Activated naive CD8-positive, alpha-beta T cell treated with anti-CD3 and anti-CD28 coated beads, Interleukin-2, amount 50 U/mL, for 24 hours (primary cell): ENCODE data around the gene GRIN1.
A peak's percentile ranks its signal among the peaks of the same experiment; 100 is the strongest.
"Not testable (repeated sequence)": the region's sequence is repeated elsewhere in the genome, so short reads cannot be mapped to it uniquely, and the experiment has no call there.

ENCODE experiments used
- ATAC-seq: fragments of 150-1000 bp; cut with Tn5 transposase; one replicate; pipeline ENCODE4 v1.10.0; 2021
- DNase-seq: peaks from one replicate; pipeline ENCODE4 v3.0.0; 2021
- H3K27ac Mint-ChIP-seq: one replicate; pipeline ENCODE4 v1.8.0; 2021; ENCODE audit warnings: mild to moderate bottlenecking, mixed read lengths
- H3K27me3 Mint-ChIP-seq: one replicate; pipeline ENCODE4 v1.8.0; 2021; ENCODE audit warnings: mixed read lengths
- H3K36me3 Mint-ChIP-seq: one replicate; pipeline ENCODE4 v1.8.0; 2021; ENCODE audit warnings: low read depth, mixed read lengths
- H3K4me1 Mint-ChIP-seq: one replicate; pipeline ENCODE4 v1.8.0; 2021; ENCODE audit warnings: mixed read lengths
- H3K4me3 Mint-ChIP-seq: one replicate; pipeline ENCODE4 v1.8.0; 2021; ENCODE audit warnings: mild to moderate bottlenecking, moderate library complexity, mixed read lengths
- H3K9me3 Mint-ChIP-seq: one replicate; pipeline ENCODE4 v1.8.0; 2021; ENCODE audit warnings: mixed read lengths

GRIN1 gene

GRCh38 chr9:137130176-137130755, 8.7 kb upstream of the GRIN1 start:
- Mint-ChIP-seq H3K27me3 (peaks cover 16% of the 10 kb centered on the region), H3K27ac (peak overlapping the region; percentile 76), H3K4me3 (peak overlapping the region; percentile 80), H3K36me3 (peaks cover 12% of the 10 kb centered on the region), H3K4me1 (peaks cover 25% of the 10 kb centered on the region), H3K9me3 (no peaks in the 10 kb centered on the region)
- peak; percentile 4 for ATAC-seq
- DNase-seq, result no peak

GRCh38 chr9:137134191-137134590, 4.8 kb upstream of the GRIN1 start:
- H3K4me3 Mint-ChIP-seq, result no peak overlapping the region
- peaks cover 43% of the 10 kb centered on the region for H3K27me3 Mint-ChIP-seq
- DNase-seq (no peak), ATAC-seq (no peak)
- no peaks in the 10 kb centered on the region for H3K36me3 Mint-ChIP-seq
- H3K27ac Mint-ChIP-seq, result no peak overlapping the region
- peaks cover 8% of the 10 kb centered on the region for H3K4me1 Mint-ChIP-seq
- H3K9me3 Mint-ChIP-seq, result no peaks in the 10 kb centered on the region

DNA sequence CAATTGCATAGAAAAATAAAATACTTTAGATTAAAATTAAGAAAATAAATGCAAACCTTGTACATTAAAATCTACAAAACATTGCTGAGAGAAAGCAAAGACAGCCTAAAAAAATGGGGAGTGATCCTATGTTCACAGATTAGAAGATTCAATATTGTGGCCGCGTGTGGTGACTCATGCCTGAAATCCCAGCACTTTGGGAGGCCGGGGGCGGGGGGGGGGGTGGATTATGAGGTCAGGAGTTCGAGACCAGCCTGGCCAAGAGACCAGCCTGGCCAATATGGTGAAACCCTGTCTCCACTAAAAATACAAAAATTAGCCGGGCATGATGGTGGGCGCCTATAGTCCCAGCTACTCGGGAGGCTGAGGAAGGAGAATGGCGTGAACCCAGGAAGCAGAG, 3.8 kb upstream of the GRIN1 start:
- peaks cover 50% of the 10 kb centered on the region for H3K27me3 Mint-ChIP-seq
- not testable (repeated sequence) for H3K27ac Mint-ChIP-seq, ATAC-seq, H3K36me3 Mint-ChIP-seq, DNase-seq, H3K4me1 Mint-ChIP-seq, H3K9me3 Mint-ChIP-seq, H3K4me3 Mint-ChIP-seq

DNA sequence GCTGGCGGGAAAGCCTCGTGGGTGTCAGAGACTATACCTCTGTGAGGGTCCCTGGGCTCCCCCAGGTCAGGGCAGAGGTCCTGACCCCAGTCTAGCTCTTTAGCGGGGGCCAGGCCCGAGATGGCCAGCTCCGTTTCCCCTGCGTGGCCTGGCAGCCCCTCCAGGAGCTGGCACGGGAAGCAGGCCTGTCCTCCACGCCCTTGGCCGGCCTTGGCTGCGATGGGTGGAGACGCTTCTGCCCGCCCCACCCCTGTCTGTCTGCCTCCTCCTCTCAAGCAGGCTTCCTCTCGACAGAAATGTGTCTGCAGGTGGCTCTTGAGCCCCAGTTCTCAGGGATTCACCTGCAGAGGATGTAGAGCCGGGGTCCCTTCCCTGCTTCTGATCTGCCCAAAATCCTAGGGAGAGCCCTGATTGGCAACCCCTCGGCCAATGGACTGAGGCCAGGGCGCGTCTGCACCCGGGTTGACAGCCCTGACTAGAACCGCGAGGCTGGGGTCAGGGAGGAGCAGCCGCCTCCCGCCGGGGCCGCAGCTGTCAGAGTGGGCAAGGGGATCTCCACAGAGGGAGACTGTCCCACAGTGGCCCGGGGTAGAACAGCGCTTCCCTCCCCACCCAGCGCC, 2.6 kb upstream of the GRIN1 start:
- DNase-seq, result no peak
- Mint-ChIP-seq H3K36me3 (no peaks in the 10 kb centered on the region), H3K4me3 (no peak overlapping the region), H3K27ac (no peak overlapping the region), H3K9me3 (no peaks in the 10 kb centered on the region), H3K27me3 (peaks cover 59% of the 10 kb centered on the region), H3K4me1 (peaks cover 5% of the 10 kb centered on the region)
- no peak for ATAC-seq

DNA sequence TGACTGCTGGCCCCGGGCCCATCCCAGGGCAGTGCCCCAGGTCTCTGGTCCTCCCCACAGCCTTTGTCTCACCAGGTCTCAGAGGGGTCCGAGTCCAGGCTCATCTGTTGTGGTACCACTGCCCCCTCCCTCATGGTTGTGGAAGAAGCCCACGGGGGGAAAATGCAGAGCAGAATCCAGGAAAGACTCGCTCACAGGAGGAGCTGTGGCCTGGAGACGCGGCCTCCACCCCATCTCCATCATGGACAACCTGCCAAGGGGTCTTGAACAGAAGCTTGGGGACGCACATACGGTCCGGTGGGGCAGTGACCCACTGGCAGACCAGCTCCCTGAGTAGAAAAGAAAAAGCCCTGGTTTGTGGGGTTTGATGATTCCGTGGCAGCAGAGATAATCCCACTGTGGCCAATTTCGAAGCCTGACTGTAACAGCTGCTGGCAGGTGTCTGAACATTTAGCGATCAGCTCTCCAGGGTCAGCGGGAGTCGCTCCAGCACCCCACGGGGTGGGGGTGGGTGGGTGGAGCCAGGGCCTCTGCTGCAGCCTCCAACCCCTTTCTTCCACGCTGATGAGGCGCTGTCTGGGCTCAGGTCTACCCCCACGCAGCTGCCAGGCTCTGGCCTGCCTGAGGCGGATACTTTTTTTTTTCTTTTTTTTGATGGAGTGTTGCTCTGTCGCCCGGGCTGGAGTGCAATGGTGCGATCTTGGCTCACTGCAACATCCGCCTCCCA, 1.9 kb upstream of the GRIN1 start:
- DNase-seq (no peak), ATAC-seq (no peak)
- no peaks in the 10 kb centered on the region for H3K9me3 Mint-ChIP-seq
- H3K4me3 Mint-ChIP-seq, result no peak overlapping the region
- peaks cover 62% of the 10 kb centered on the region for H3K27me3 Mint-ChIP-seq
- H3K36me3 Mint-ChIP-seq, result no peaks in the 10 kb centered on the region
- peaks cover 5% of the 10 kb centered on the region for H3K4me1 Mint-ChIP-seq
- H3K27ac Mint-ChIP-seq, result no peak overlapping the region

- Mint-ChIP-seq H3K36me3 (no peaks in the 10 kb centered on the region), H3K27me3 (peaks cover 66% of the 10 kb centered on the region), H3K4me3 (no peak overlapping the region), H3K9me3 (no peaks in the 10 kb centered on the region), H3K27ac (no peak overlapping the region), H3K4me1 (peaks cover 5% of the 10 kb centered on the region)
- ATAC-seq (no peak), DNase-seq (peak; percentile 27)
Observed at GRCh38 chr9:137138058-137138721, 764 bp upstream of the GRIN1 start.

- DNase-seq (no peak), ATAC-seq (no peak)
- H3K36me3 Mint-ChIP-seq, result no peaks in the 10 kb centered on the region
- no peak overlapping the region for H3K4me3 Mint-ChIP-seq
- H3K4me1 Mint-ChIP-seq, result peaks cover 5% of the 10 kb centered on the region
- H3K27me3 Mint-ChIP-seq, result peaks cover 63% of the 10 kb centered on the region
- H3K27ac Mint-ChIP-seq, result no peak overlapping the region
- no peaks in the 10 kb centered on the region for H3K9me3 Mint-ChIP-seq
Observed at GRCh38 chr9:137139468-137140150, 655 bp downstream of the GRIN1 start.

DNA sequence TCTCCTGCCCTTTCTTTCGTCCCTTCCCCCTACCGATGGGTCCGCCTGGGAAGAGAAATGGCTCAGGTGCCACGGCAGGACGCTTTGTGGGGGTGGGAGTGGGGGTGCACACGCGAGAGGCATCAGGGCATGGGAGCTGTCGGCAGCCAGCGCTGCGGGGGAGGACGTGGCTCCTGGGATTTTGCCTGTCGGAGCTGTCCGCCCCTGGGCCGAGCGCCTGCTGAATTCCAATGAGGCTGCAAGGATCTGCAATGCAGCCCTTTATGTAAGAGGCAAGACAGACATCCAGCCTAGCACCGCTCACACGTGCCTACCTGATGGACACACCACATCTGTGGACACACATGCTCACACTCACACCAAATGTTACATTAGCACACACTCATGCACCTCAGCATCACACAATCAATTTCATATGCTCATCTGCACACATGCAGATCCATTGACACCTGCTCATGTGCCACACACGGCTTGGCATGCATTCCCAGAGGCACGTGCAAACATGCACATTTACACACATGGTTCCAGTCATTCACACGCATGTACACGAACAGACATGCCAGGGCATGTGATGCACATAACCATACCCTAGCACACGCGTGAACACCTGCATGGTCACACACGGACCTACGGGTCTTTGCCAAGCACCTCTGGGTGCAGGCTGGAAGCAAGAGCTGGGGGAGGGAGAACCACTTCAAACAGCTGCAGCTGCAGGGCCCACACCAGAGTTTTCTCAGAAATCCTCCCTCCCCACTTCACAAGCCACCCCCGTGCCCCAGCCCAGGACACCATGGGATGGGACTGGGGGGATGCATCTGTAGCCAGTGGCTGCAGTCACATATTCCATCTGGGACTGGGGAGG, 1.4 kb downstream of the GRIN1 start:
- H3K36me3 Mint-ChIP-seq, result no peaks in the 10 kb centered on the region
- no peaks in the 10 kb centered on the region for H3K9me3 Mint-ChIP-seq
- H3K4me1 Mint-ChIP-seq, result peaks cover 5% of the 10 kb centered on the region
- peaks cover 57% of the 10 kb centered on the region for H3K27me3 Mint-ChIP-seq
- H3K4me3 Mint-ChIP-seq, result no peak overlapping the region
- DNase-seq, result no peak
- H3K27ac Mint-ChIP-seq, result no peak overlapping the region
- ATAC-seq, result no peak

GRCh38 chr9:137141050-137141810, 2.3 kb downstream of the GRIN1 start:
- no peaks in the 10 kb centered on the region for H3K36me3 Mint-ChIP-seq
- H3K4me3 Mint-ChIP-seq, result no peak overlapping the region
- ATAC-seq, result no peak
- H3K27me3 Mint-ChIP-seq, result peaks cover 55% of the 10 kb centered on the region
- DNase-seq, result no peak
- H3K4me1 Mint-ChIP-seq, result peaks cover 5% of the 10 kb centered on the region
- H3K27ac Mint-ChIP-seq, result no peak overlapping the region
- H3K9me3 Mint-ChIP-seq, result no peaks in the 10 kb centered on the region

DNA sequence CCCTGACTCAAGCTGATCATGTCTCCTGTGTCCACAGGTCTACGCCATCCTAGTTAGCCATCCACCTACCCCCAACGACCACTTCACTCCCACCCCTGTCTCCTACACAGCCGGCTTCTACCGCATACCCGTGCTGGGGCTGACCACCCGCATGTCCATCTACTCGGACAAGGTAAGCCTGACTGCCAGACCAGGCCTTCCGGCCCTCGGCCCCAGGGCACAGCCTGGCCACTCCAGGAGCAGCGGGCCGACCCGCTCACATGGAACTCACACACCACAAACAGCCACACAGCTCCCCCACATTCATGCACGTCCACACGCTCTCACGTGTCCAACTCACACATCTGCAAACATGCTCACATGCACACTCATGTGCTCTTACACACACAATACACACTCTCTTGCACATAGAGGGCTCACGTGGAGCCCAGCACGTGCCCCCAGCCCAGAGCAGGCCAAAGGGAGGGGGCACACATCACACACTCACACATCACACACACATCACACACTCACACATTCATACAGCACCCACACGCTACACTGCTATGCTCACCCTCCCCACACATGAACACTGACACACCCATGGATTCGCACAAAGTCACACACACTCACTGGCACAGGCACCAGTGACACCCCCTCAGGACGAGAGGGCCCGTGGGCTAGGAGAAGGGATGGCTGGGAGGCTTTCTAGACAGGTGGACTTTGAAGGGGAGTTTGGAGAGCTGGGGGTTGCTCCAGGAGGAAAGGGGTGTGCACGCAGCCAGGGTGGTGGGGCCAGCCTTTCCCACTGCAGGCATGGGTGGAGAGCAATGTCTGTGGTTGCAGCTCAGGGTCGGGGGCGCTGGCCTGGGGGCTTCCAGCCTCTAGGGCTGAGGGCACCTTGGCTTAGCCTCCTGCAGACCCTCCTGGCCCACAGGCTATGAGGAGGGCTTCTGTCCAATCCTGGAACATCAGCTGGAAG, 3.3 kb downstream of the GRIN1 start:
- peaks cover 5% of the 10 kb centered on the region for H3K4me1 Mint-ChIP-seq
- no peak overlapping the region for H3K4me3 Mint-ChIP-seq
- ATAC-seq, result no peak
- H3K27me3 Mint-ChIP-seq, result peaks cover 54% of the 10 kb centered on the region
- no peaks in the 10 kb centered on the region for H3K36me3 Mint-ChIP-seq
- H3K9me3 Mint-ChIP-seq, result no peaks in the 10 kb centered on the region
- no peak for DNase-seq
- H3K27ac Mint-ChIP-seq, result no peak overlapping the region

GRCh38 chr9:137143459-137143858, 4.5 kb downstream of the GRIN1 start:
- Mint-ChIP-seq H3K9me3 (no peaks in the 10 kb centered on the region), H3K4me3 (no peak overlapping the region), H3K36me3 (no peaks in the 10 kb centered on the region), H3K27me3 (peaks cover 44% of the 10 kb centered on the region), H3K27ac (no peak overlapping the region), H3K4me1 (peaks cover 2% of the 10 kb centered on the region)
- ATAC-seq (no peak), DNase-seq (no peak)

DNA sequence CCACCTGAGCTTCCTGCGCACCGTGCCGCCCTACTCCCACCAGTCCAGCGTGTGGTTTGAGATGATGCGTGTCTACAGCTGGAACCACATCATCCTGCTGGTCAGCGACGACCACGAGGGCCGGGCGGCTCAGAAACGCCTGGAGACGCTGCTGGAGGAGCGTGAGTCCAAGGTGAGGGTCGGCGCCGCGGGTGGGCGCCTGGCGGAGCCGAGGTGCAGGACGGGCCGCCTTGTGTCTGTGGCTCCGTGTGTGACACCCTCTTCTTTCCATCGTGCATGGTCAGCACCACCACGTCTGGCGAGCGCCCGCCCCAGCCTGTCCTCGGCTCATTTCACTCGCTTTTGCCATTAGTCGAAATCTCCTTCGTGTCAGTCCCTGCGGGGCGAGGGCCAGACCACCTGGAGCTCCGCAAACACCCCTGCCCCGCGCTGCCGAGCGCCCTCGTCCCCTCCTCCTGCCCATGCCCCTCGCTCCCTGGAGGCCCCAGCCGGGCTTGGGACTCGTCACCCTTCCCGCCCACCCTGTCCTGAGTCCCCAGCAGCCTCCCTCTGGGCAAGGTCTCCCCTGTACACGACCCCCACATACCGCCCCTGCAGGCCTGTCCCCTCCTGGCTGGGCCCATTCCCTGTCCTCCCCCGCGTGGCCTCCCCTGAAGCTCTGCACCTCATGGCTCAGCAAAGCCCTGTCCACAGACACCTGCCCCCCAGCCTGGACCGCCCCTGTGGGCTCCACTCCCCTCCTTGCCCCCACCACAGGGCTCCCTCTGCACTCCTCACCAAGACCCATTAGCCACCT, 7.0 kb downstream of the GRIN1 start:
- Mint-ChIP-seq H3K4me3 (no peak overlapping the region), H3K27ac (no peak overlapping the region), H3K9me3 (no peaks in the 10 kb centered on the region), H3K4me1 (peaks cover 2% of the 10 kb centered on the region), H3K27me3 (peaks cover 26% of the 10 kb centered on the region), H3K36me3 (no peaks in the 10 kb centered on the region)
- no peak for DNase-seq
- ATAC-seq, result no peak
